ENCODE data around the gene ANO4. TPM values are rescaled to one million over a fixed set of nuclear protein-coding genes. Genes with fewer than 3 reads are reported as not detected.

ANO4 gene
- total and polyA plus RNA-seq, 9 donors = 0.35 to 1.2 (median 0.71) TPM

- Histone ChIP-seq H3K27me3 (ENCODE audit: control insufficient read depth, insufficient read depth, low read length) (no peaks in the 10 kb centered on the region), H3K27ac (ENCODE audit: low read length) (no peak overlapping the region), H3K9me3 (replicated peaks; ENCODE audit: control insufficient read depth, low read depth, low read length) (no peaks in the 10 kb centered on the region), H3K4me1 (ENCODE audit: control insufficient read depth, insufficient read depth, low read length) (no peaks in the 10 kb centered on the region), H3K4me3 (ENCODE audit: low read length) (no peak overlapping the region), H3K36me3 (ENCODE audit: control insufficient read depth, insufficient read depth, low read length) (no peaks in the 10 kb centered on the region)
- DNase-seq = no peak
- WGBS (ENCODE audit: insufficient coverage) = 17% methylated on average over 1 of the region's 3 CpGs
These were observed 273.8 kb downstream of the ANO4 start for GRCh38 chr12:101068402-101068801.

GRCh38 chr12:101068836-101069235 lies 274.3 kb downstream of the ANO4 start:
- H3K4me3 ChIP-seq (ENCODE audit: low read length) = no peak overlapping the region
- WGBS (ENCODE audit: insufficient coverage) = 71% methylated on average over 1 of the region's 4 CpGs
- no peak overlapping the region for H3K27ac ChIP-seq (ENCODE audit: low read length)
- H3K27me3 ChIP-seq (ENCODE audit: control insufficient read depth, insufficient read depth, low read length) = no peaks in the 10 kb centered on the region
- H3K4me1 ChIP-seq (ENCODE audit: control insufficient read depth, insufficient read depth, low read length) = no peaks in the 10 kb centered on the region
- no peaks in the 10 kb centered on the region for H3K9me3 ChIP-seq (replicated peaks; ENCODE audit: control insufficient read depth, low read depth, low read length)
- no peak for DNase-seq
- H3K36me3 ChIP-seq (ENCODE audit: control insufficient read depth, insufficient read depth, low read length) = no peaks in the 10 kb centered on the region

- Histone ChIP-seq H3K4me1 (ENCODE audit: control insufficient read depth, insufficient read depth, low read length) (peaks cover 12% of the 10 kb centered on the region), H3K36me3 (ENCODE audit: control insufficient read depth, insufficient read depth, low read length) (no peaks in the 10 kb centered on the region), H3K9me3 (replicated peaks; ENCODE audit: control insufficient read depth, low read depth, low read length) (no peaks in the 10 kb centered on the region), H3K27me3 (ENCODE audit: control insufficient read depth, insufficient read depth, low read length) (no peaks in the 10 kb centered on the region), H3K4me3 (ENCODE audit: low read length) (no peak overlapping the region), H3K27ac (ENCODE audit: low read length) (no peak overlapping the region)
- WGBS (ENCODE audit: insufficient coverage) = 54% methylated on average over 6 of the region's 7 CpGs
- no peak for DNase-seq
These were observed 280.5 kb downstream of the ANO4 start for GRCh38 chr12:101074940-101075680.

GRCh38 chr12:101076921-101077320 lies 282.3 kb downstream of the ANO4 start:
- 8% methylated on average over 2 of the region's 4 CpGs for WGBS (ENCODE audit: insufficient coverage)
- Histone ChIP-seq H3K36me3 (ENCODE audit: control insufficient read depth, insufficient read depth, low read length) (no peaks in the 10 kb centered on the region), H3K4me3 (ENCODE audit: low read length) (no peak overlapping the region), H3K4me1 (ENCODE audit: control insufficient read depth, insufficient read depth, low read length) (peaks cover 12% of the 10 kb centered on the region), H3K27me3 (ENCODE audit: control insufficient read depth, insufficient read depth, low read length) (no peaks in the 10 kb centered on the region), H3K27ac (ENCODE audit: low read length) (no peak overlapping the region), H3K9me3 (replicated peaks; ENCODE audit: control insufficient read depth, low read depth, low read length) (no peaks in the 10 kb centered on the region)
- peak; percentile 70 for DNase-seq

- WGBS (ENCODE audit: insufficient coverage) = no CpG with 5 or more reads among the region's 3 CpGs
- H3K4me3 ChIP-seq (ENCODE audit: low read length) = no peak overlapping the region
- no peak for DNase-seq
These were observed 283.4 kb downstream of the ANO4 start for GRCh38 chr12:101077791-101078528.

GRCh38 chr12:101078536-101079285 lies 284.1 kb downstream of the ANO4 start:
- no CpG with 5 or more reads among the region's 6 CpGs for WGBS (ENCODE audit: insufficient coverage)

More at GRCh38 chr12:101077791-101078528, 283.4 kb downstream of the ANO4 start:
- Histone ChIP-seq H3K4me1 (ENCODE audit: control insufficient read depth, insufficient read depth, low read length) (peaks cover 12% of the 10 kb centered on the region), H3K27ac (ENCODE audit: low read length) (no peak overlapping the region), H3K9me3 (replicated peaks; ENCODE audit: control insufficient read depth, low read depth, low read length) (no peaks in the 10 kb centered on the region), H3K27me3 (ENCODE audit: control insufficient read depth, insufficient read depth, low read length) (no peaks in the 10 kb centered on the region), H3K36me3 (ENCODE audit: control insufficient read depth, insufficient read depth, low read length) (no peaks in the 10 kb centered on the region)

GRCh38 chr12:101082706-101083105 lies 288.1 kb downstream of the ANO4 start:
- no peaks in the 10 kb centered on the region for H3K27me3 ChIP-seq (ENCODE audit: control insufficient read depth, insufficient read depth, low read length)
- no peaks in the 10 kb centered on the region for H3K9me3 ChIP-seq (replicated peaks; ENCODE audit: control insufficient read depth, low read depth, low read length)
- WGBS (ENCODE audit: insufficient coverage) = 94% methylated on average over 3 of the region's 3 CpGs
- H3K27ac ChIP-seq (ENCODE audit: low read length) = no peak overlapping the region
- H3K4me3 ChIP-seq (ENCODE audit: low read length) = no peak overlapping the region
- H3K4me1 ChIP-seq (ENCODE audit: control insufficient read depth, insufficient read depth, low read length) = peaks cover 2% of the 10 kb centered on the region
- no peaks in the 10 kb centered on the region for H3K36me3 ChIP-seq (ENCODE audit: control insufficient read depth, insufficient read depth, low read length)
- no peak for DNase-seq

More at GRCh38 chr12:101078536-101079285, 284.1 kb downstream of the ANO4 start:
- no peaks in the 10 kb centered on the region for H3K9me3 ChIP-seq (replicated peaks; ENCODE audit: control insufficient read depth, low read depth, low read length)
- no peaks in the 10 kb centered on the region for H3K36me3 ChIP-seq (ENCODE audit: control insufficient read depth, insufficient read depth, low read length)
- peaks cover 12% of the 10 kb centered on the region for H3K4me1 ChIP-seq (ENCODE audit: control insufficient read depth, insufficient read depth, low read length)
- no peaks in the 10 kb centered on the region for H3K27me3 ChIP-seq (ENCODE audit: control insufficient read depth, insufficient read depth, low read length)
- H3K27ac ChIP-seq (ENCODE audit: low read length) = no peak overlapping the region
- DNase-seq = peak; percentile 44
- H3K4me3 ChIP-seq (ENCODE audit: low read length) = no peak overlapping the region

GRCh38 chr12:101086490-101087135 lies 292.0 kb downstream of the ANO4 start:
- Histone ChIP-seq H3K36me3 (ENCODE audit: control insufficient read depth, insufficient read depth, low read length) (no peaks in the 10 kb centered on the region), H3K9me3 (replicated peaks; ENCODE audit: control insufficient read depth, low read depth, low read length) (no peaks in the 10 kb centered on the region), H3K4me3 (ENCODE audit: low read length) (no peak overlapping the region), H3K4me1 (ENCODE audit: control insufficient read depth, insufficient read depth, low read length) (no peaks in the 10 kb centered on the region), H3K27me3 (ENCODE audit: control insufficient read depth, insufficient read depth, low read length) (no peaks in the 10 kb centered on the region), H3K27ac (ENCODE audit: low read length) (no peak overlapping the region)
- 6% methylated on average over 8 of the region's 11 CpGs for WGBS (ENCODE audit: insufficient coverage)
- DNase-seq = peak; percentile 34

- no peaks in the 10 kb centered on the region for H3K9me3 ChIP-seq (replicated peaks; ENCODE audit: control insufficient read depth, low read depth, low read length)
- H3K36me3 ChIP-seq (ENCODE audit: control insufficient read depth, insufficient read depth, low read length) = no peaks in the 10 kb centered on the region
- DNase-seq = no peak
- no peaks in the 10 kb centered on the region for H3K27me3 ChIP-seq (ENCODE audit: control insufficient read depth, insufficient read depth, low read length)
- WGBS (ENCODE audit: insufficient coverage) = 73% methylated on average over 5 of the region's 5 CpGs
- no peak overlapping the region for H3K27ac ChIP-seq (ENCODE audit: low read length)
- no peaks in the 10 kb centered on the region for H3K4me1 ChIP-seq (ENCODE audit: control insufficient read depth, insufficient read depth, low read length)
- H3K4me3 ChIP-seq (ENCODE audit: low read length) = no peak overlapping the region
These were observed 293.3 kb downstream of the ANO4 start for GRCh38 chr12:101087920-101088319.

All from muscle of leg (tissue), 11 donors.